Stomach smooth muscle (tissue), 2 donors: ENCODE measurements around the gene C20orf144.

ENCODE experiments used
- H3K27ac ChIP-seq: one replicate; pipeline ENCODE4 v1.7.0; 2013; ENCODE audit warnings: mild to moderate bottlenecking, low read length, inconsistent platforms
- H3K27me3 ChIP-seq, 2 donors: one replicate each; pipeline ENCODE4 v1.7.0; 2013; ENCODE audit warnings: low read length in 2 of 2; ENCODE audit not compliant: insufficient read depth in 2 of 2, control insufficient read depth in 1 of 2
- H3K36me3 ChIP-seq, 2 donors: one replicate each; pipeline ENCODE4 v1.7.0; 2013; ENCODE audit warnings: low read length in 2 of 2; ENCODE audit not compliant: control insufficient read depth in 2 of 2, insufficient read depth in 2 of 2
- H3K4me1 ChIP-seq: one replicate; pipeline ENCODE4 v1.7.0; 2013; ENCODE audit warnings: low read length; ENCODE audit not compliant: control insufficient read depth, insufficient read depth
- H3K4me3 ChIP-seq, 2 donors: one replicate each; pipeline ENCODE4 v1.7.0; 2013; ENCODE audit warnings: low read length in 2 of 2
- H3K9ac ChIP-seq, 2 donors: one replicate each; pipeline ENCODE4 v1.7.0; 2013; ENCODE audit warnings: low read length in 2 of 2, mild to moderate bottlenecking in 1 of 2
- H3K9me3 ChIP-seq, 2 donors: one replicate each; pipeline ENCODE4 v1.7.0; 2013; ENCODE audit warnings: low read length in 2 of 2; ENCODE audit not compliant: control insufficient read depth in 2 of 2
- donor health status: healthy.
- donor health status: Pancreatic carcinoma.

The C20orf144 gene

DNA sequence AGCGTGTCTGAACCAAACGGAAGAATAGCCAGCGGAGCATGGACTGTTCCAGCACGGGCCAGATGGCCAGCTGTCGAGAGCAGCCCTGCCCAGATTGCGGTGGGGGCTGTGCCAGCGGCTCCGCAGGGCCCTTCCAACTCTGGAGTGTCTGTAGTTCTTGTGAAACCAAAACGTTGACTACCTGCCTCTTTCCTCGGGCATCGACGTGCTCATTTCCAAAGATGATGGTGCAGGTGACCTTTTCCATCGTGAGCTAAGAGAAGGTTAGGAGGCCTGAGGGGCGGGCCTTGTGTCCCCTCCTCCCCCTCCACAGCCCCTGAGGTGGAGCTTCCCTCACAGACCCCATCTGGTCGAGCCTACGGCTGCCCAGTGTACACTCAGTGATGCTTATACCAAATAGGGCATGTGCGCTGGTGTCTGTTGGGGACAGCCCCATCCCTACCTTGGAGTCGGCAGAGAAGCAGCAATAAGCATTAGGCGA, 12.9 kb upstream of the C20orf144 start:
- peaks cover 37% of the 10 kb centered on the region for H3K4me1 ChIP-seq
- H3K9me3 ChIP-seq, result no peaks in the 10 kb centered on the region
- H3K9ac ChIP-seq, result peak overlapping the region in 1 of 2 donors; percentile 29
- H3K36me3 ChIP-seq, result peaks cover 15 to 18% of the 10 kb centered on the region in 2 donors
- H3K27me3 ChIP-seq, result no peaks in the 10 kb centered on the region
- peak overlapping the region; percentile 28 to 47 for H3K4me3 ChIP-seq
- H3K27ac ChIP-seq, result no peak overlapping the region

DNA sequence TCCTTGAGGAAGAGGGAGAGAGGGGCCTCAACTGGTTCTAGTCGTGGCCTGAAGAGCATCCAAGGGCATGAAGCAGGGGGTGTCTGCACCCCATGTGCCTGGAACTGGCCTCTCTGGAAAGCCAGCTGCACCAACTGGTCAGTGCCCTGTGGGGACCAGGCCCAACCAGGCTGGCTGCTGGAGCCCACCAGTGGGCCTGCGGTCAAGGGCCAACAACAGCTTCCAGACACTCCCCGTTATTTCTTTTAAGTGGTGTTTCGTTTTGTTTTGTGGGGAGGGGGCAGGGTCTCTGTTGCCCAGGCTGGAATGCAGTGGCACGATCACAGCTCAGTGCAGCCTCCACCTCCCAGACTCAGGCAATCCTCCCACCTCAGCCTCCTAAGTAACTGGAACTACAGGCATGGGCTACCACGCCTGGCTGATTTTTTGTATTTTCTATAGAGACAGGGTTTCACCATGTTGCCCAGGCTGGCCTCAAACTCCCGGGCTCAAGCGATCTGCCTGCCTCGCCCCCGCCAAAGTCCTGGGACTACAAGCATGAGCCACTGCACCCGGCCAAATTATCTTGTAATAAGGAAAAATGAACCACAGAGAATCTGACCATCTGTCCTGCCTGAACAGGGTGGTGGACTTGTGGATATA, 11.9 kb upstream of the C20orf144 start:
- no peaks in the 10 kb centered on the region for H3K27me3 ChIP-seq
- H3K9me3 ChIP-seq, result no peaks in the 10 kb centered on the region
- no peak overlapping the region for H3K27ac ChIP-seq
- peaks cover 6 to 8% of the 10 kb centered on the region in 2 donors for H3K36me3 ChIP-seq
- no peak overlapping the region for H3K9ac ChIP-seq
- peaks cover 33% of the 10 kb centered on the region for H3K4me1 ChIP-seq
- H3K4me3 ChIP-seq, result no peak overlapping the region

DNA sequence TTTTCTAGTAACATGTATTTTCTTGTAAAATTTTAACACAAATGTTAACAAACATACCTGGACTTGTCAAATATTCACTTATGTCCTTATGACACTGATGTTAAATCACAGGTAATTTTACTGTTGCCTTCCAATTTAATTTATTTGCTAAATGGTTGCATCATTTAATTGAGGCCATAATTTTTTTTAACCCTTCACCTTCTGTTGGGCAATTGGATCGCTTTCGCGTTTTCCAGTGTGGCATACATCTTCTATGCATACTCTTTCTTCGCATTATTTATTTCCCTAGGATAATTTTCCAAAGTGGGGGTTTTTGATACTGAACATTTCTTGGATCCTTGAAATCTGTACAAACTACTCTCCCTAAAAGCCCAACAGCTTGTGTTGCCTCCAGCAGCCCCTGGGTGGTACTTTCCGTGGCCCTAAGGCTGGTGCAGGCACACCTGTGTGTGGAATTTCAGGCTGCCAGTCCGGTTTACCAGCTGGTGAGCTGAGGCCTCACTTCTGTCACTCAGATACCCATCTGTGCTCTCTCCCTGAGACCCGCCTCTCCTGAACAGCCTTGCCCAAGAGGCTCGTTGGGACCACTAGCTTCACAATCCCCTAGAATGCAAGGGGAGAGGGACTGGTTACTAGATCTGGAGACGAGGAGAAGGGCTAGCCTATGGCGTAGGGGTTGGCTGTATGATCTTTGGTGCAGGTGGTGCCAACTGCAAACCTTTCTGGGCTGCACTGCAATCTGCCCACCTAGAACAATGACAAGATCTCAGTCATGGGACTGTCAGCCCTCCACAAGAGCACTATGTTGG, 11.2 kb upstream of the C20orf144 start:
- no peak overlapping the region for H3K9ac ChIP-seq
- no peak overlapping the region for H3K4me3 ChIP-seq
- H3K9me3 ChIP-seq, result no peaks in the 10 kb centered on the region
- peaks cover 33% of the 10 kb centered on the region for H3K4me1 ChIP-seq
- H3K27me3 ChIP-seq, result no peaks in the 10 kb centered on the region
- peaks cover 0 to 2% of the 10 kb centered on the region in 2 donors for H3K36me3 ChIP-seq
- no peak overlapping the region for H3K27ac ChIP-seq

DNA sequence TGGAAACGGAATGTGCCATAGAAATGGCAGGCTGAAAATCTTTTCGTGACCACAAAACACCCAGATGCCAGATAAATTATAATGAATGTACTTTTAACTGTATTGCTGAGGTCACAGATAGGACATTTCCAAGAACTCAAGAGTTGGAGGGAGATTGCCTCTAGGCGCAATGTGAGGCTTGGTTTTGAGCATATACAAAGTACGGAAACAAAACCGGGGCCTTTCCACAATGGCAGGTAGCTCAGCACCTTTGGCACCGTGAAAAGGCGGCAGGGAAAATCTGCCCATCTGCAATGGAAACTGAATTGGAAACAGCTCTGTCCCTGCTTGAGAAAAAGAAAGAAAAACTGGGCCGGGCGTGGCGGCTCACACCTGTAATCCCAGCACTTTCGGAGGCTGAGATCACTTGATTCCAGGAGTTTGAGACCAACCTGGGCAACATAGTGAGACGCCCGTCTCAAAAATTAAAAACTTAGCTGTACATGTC, 10.5 kb upstream of the C20orf144 start:
- Histone ChIP-seq H3K27me3 (no peaks in the 10 kb centered on the region), H3K4me1 (peaks cover 33% of the 10 kb centered on the region), H3K9ac (no peak overlapping the region), H3K9me3 (no peaks in the 10 kb centered on the region), H3K27ac (no peak overlapping the region), H3K36me3 (no peaks in the 10 kb centered on the region), H3K4me3 (no peak overlapping the region)

DNA sequence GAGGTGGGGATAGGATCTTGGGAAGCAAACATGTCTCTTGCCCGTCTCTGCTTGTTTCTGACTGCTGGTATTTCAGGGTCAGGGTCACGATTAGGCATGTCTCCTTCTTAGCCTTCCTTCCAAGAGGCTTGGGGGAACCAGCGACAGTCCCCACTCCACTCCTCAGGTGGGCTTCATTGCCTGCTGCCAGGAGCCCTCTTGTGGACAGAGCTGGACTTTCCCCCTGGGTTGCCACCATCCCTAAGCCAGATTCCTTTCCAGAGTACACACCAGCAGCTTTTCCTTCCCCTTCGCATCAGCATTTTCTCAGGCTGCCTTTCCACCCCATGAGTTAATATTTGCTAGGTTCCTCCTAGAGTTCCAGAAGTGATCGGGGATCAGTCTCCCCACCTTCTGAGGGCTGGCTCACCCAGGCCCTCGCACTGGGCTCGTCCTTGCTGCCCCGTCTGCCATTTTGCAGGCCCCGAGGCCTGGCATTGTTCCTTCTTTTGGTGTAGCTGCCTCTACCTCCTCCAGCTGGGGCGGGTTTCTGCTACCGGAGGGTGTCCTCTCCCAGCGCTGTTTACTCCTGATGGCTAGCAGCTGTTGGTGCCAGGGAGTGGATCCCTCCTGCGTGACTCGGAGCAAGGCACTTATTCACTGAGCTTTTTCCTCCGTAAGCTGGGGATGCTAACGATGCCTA, 8.8 kb upstream of the C20orf144 start:
- Histone ChIP-seq H3K4me3 (peak overlapping the region; percentile 64 to 67), H3K27ac (peak overlapping the region; percentile 31)

DNA sequence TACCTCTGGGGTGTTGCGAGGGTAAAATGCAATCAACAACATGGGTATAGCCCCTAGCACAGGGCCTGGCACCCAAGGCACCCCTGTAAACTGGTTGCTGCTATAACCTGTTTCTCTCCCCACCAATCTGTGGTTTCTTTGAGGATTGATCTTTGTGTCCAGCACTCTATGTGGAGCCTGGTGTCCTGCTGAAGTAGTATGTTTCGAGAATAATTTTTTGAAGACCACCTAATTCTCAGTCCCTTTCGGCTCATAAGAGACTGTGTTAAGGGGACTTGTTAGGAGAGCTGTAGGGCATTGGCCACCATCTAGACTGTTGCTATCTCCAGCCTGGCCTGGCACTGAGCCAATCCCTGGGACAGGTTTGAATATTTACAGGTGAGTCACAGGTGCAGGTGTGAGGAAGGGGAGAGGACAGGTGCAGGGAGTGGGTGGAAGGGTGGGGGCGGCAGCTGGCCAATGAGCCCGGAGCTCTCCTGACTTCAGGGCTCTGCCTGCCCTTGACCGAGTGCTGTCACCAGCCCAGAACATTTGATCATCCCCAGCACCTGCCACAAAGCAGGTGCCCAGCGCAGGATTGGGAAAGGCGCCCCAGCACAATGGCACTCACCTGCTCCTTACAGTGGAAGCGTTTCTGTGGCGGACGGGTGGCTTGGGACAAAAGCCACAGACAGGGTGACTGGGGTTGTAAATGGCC, 8.1 kb upstream of the C20orf144 start:
- Histone ChIP-seq H3K9me3 (no peaks in the 10 kb centered on the region), H3K27me3 (no peaks in the 10 kb centered on the region), H3K27ac (no peak overlapping the region), H3K4me1 (peaks cover 17% of the 10 kb centered on the region), H3K9ac (peak overlapping the region; percentile 52 to 73), H3K36me3 (peaks cover 7 to 12% of the 10 kb centered on the region in 2 donors), H3K4me3 (peak overlapping the region in 1 of 2 donors; percentile 64)

More for the DNA sequence above, 8.8 kb upstream of the C20orf144 start:
- Histone ChIP-seq H3K9me3 (no peaks in the 10 kb centered on the region), H3K36me3 (peaks cover 4 to 9% of the 10 kb centered on the region in 2 donors), H3K9ac (peak overlapping the region; percentile 52 to 73), H3K27me3 (no peaks in the 10 kb centered on the region), H3K4me1 (peaks cover 24% of the 10 kb centered on the region)

DNA sequence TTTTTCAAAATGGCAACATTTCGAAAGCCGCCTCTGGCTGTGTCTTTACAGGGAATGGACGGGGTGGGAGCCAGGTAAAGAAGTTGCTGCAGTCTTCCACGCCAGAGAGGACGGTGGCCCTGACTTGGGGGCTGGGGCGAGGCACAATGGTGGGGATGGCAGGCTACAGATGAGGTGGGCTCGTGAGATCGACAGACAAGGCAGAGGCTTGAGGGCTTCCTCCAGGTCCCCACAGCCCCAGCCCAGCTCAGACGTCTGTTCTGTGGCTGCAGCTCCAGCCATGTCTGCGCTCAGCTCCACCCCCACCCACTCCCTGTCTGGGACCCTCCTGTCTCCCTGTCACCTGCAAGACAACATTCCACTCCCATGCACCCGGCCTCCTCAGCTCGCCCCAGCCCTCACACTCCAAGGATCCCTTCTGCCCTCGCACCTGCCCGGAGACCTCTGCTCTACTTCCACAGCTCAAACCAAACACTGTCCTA, 7.4 kb upstream of the C20orf144 start:
- H3K27ac ChIP-seq, result no peak overlapping the region
- H3K9me3 ChIP-seq, result no peaks in the 10 kb centered on the region
- H3K36me3 ChIP-seq, result peaks cover 7 to 16% of the 10 kb centered on the region in 2 donors
- H3K4me3 ChIP-seq, result no peak overlapping the region
- no peak overlapping the region for H3K9ac ChIP-seq
- no peaks in the 10 kb centered on the region for H3K27me3 ChIP-seq
- H3K4me1 ChIP-seq, result peaks cover 12% of the 10 kb centered on the region

DNA sequence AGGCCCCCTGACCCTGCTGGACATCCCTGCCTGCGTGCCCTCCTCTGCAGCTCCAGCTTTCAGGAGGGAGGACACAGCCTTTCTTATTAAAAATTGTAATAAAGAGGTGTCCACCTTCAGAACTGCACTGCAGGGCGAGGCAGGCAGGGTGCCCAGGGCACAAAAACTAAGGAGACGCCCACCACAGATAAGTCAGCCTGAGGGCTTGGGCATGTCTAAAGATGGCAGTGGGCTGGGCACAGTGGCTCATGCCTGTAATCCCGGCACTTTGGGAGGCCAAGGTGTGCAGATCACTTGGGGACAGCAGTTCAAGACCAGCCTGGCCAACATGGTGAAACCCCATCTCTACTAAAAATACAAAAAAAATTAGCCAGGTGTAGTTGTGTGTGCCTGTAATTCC, 7.0 kb upstream of the C20orf144 start:
- Histone ChIP-seq H3K36me3 (peaks cover 11 to 17% of the 10 kb centered on the region in 2 donors), H3K27ac (no peak overlapping the region), H3K9me3 (no peaks in the 10 kb centered on the region), H3K27me3 (no peaks in the 10 kb centered on the region), H3K4me3 (no peak overlapping the region), H3K4me1 (peaks cover 12% of the 10 kb centered on the region), H3K9ac (no peak overlapping the region)

DNA sequence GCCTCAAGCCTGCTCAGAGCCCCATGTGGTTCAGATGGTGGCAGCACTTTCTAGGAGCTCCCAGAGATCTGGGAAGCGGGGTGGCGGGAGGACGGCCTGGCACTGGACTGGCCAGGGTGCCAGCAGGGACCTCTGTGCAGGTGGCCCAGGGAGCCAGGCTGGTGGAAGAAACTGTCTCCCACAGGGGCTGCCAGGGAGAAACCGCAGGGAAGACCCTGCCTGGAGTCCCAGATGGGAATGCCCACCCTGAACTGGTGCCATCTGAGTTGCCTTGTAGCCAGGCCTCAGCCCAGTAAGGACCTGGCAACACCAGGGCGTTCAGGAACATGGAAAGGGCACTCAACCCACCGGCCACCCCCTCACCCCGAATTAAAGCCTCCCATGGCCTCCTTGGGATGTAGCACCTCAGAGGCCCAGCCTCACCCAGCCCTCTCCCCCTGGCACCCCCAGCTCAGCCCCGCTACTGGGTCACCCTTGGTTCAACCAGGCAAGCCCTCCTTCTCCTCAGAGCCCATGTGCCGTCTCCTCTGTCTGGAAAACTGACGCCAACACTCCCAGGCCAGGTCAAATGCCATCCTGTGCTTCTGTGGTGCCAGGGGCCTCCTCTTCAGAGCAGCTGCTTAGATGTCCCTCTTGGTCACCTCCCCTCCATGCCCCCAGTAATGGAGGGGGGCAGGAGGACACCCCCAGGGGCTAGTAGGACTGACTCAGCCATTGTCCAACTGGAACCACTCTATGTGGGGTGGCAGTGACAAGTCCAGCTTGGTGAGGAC, 5.9 kb upstream of the C20orf144 start:
- no peak overlapping the region for H3K4me3 ChIP-seq
- H3K9ac ChIP-seq, result no peak overlapping the region
- H3K9me3 ChIP-seq, result no peaks in the 10 kb centered on the region
- peaks cover 14 to 17% of the 10 kb centered on the region in 2 donors for H3K36me3 ChIP-seq
- no peaks in the 10 kb centered on the region for H3K27me3 ChIP-seq
- H3K27ac ChIP-seq, result no peak overlapping the region
- H3K4me1 ChIP-seq, result peaks cover 12% of the 10 kb centered on the region
